ENCODE measurements around the gene DOCK9.

DNA sequence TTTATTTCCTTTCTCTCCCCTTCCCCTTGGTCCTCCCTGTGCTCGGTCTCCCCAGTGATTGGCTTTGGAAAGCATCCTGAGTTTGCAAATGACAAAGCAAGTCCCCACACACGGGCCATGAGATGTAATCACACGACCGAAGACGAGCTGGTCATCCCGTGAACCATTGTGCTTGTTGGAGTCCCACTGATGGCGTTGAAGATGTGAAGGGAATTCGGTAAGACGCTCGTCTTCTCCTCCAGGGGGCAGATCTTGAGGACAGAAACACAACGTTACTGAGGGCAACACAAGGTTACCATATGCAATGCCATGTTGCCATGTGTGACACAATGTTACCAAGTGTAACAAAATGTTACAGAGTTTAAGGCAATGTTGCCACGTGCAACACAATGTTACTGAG lies 183.4 kb downstream of the DOCK9 start:
- no peak for TF ChIP-seq POLR2A (IDR thresholded peaks at IDR 0.05)
- no peak for TF ChIP-seq CTCF (IDR thresholded peaks at IDR 0.05)
- no peak for TF ChIP-seq POLR2AphosphoS5 (IDR thresholded peaks at IDR 0.05)

Measured in suprapubic skin (tissue), 4 donors.